GM12873 (cell line): ENCODE data around the gene TMEM256.

Source experiments
- CTCF ChIP-seq: IDR thresholded peaks from 2 replicates; pipeline ENCODE4 v1.5.1; 2012; ENCODE audit warnings: low read depth, mild to moderate bottlenecking, moderate library complexity, low read length, control low read depth; ENCODE audit not compliant: insufficient read depth; ENCODE audit errors: missing control alignments

Gene TMEM256

DNA sequence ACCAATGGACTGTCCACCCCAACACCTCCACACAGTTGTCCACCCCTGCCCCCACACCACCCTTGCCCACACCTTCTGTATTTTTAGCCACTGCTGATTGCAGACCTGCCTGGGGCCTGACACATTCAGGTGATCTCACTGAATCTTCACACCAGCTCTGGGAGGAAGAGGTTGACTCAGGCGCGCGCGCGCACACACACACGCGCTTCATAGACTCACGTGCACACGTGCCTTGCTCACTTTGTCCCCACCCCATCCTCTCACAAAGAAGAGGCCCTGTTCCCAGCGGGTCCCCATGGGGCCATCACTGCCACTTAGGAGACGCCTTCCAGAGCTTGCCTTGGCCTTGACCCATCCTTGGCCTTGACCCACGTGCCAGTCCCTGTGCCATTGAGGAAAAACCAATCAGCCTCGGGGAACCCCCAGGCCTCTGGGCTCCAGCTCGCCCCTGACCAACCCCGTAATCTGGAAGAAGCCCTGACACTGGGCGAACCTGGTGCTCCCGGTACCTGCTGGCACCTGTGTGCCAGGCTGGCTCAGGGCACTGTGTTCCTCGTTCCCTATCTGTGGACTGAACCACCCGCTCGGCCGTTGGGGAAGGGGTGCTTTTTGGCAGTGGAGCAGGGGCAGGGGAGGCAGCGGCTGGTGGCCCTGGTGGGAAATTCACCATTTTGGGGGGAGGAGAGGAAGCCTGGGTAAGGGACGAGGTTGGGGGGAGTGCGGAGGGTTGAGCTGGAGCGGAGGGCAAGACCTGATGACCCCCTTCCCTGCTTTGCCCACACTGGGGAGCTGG is 6.9 kb upstream of the TMEM256 start:
- no peak for TF ChIP-seq CTCF

DNA sequence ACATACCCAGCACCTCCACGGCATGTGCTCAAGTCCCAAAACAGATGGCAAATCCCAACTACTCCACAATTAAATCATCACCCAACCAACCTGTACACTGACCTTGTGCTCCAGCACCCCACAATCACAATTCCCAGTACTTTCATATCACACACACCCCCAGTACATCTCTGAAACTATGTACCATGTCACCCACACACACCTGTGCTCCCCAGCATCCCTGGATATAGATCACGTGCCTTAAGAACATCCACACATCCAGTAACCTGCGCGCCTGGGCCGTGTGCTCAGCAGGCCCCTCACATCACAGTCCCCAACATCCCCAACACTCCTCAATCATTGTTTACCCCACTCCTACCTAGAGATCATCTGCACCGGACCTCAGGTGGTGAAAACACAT is 5.8 kb upstream of the TMEM256 start:
- TF ChIP-seq CTCF, result no peak

DNA sequence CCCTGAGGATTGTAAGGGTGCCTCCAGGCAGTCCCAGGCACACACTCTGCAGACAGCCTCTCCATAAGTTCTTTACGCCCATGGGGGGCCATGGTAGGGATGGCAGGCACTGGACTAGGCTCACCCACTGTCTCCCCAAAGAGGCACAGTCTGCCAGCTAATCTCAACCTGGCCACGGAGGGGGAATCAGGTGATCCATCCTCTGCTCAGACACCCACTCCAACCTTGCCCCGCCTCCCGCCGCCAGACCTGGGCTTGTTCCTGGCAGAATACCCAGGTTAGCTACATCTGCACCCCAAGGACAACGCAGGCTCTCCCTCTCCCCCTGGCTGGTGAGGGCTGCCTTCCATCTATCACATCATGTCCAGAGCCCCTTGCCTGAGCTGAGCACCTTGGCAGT is 5.0 kb upstream of the TMEM256 start:
- TF ChIP-seq CTCF, result no peak

GRCh38 chr17:7408252-7408727 is 4.4 kb upstream of the TMEM256 start:
- no peak for TF ChIP-seq CTCF

GRCh38 chr17:7407485-7408251 is 3.8 kb upstream of the TMEM256 start, which contains the start of gene NLGN2:
NLGN2 (plus strand) TSS chr17:7407845; CDS start chr17:7408256, 411 bp downstream.
- no peak for TF ChIP-seq CTCF

GRCh38 chr17:7407082-7407481 is 3.2 kb upstream of the TMEM256 start:
- no peak for TF ChIP-seq CTCF

GRCh38 chr17:7406235-7406825 is 2.4 kb upstream of the TMEM256 start:
- TF ChIP-seq CTCF, result no peak
